Left colon (tissue), 2 donors: ENCODE data around the gene TRAPPC2. TPM values are rescaled to one million over a fixed set of nuclear protein-coding genes. Genes with fewer than 3 reads are reported as not detected.
A peak's percentile ranks its signal among the peaks of the same experiment; 100 is the strongest.

ENCODE experiments used
- ATAC-seq: fragments of 200-7000 bp; cut with Tn5 transposase; one replicate; pipeline ENCODE4 v1.9.1; 2020; ENCODE audit warnings: mild to moderate bottlenecking, moderate library complexity
- DNase-seq, 2 donors: peaks; one replicate each; pipeline ENCODE4 v3.0.0-alpha.2; 2020
- intact Hi-C, 2 donors: fragments of 100-400 bp; cut with DNase I in 1 of 2; cut with micrococcal nuclease in 1 of 2; formaldehyde crosslinking; loops; one replicate each; pipeline versions ENCODE4 v1.11.2 to v1.14.0; 2022; cut with DNase I, micrococcal nuclease
- total RNA-seq, 2 donors: library from RNA; stranded (reverse); fragmentation: NEBNext Ultra II Directional; extraction: Animal tissue kit (Norgen Biotek cat#: 25700); gene quantifications; one replicate each; pipeline ENCODE4 v1.2.1, GENCODE V29; 2021
- donor health status: DM: no; HTN: no; CAD: no.
- donor health status: DM: yes; HTN: yes; CAD: no.

TRAPPC2 gene
- total RNA-seq, 2 donors from 2014 or later: 21.7 TPM

- intact Hi-C loops: no loop called here
- DNase-seq (no peak), ATAC-seq (peak; percentile 54)
These were observed 23.3 kb downstream of the TRAPPC2 start for GRCh38 chrX:13711141-13711540.

- DNase-seq (no peak), ATAC-seq (no peak)
- intact Hi-C loops: no loop called here
These were observed 30.8 kb downstream of the TRAPPC2 start for GRCh38 chrX:13703589-13703988.

GRCh38 chrX:13703135-13703534 is 31.3 kb downstream of the TRAPPC2 start:
- intact Hi-C loops: no loop called here
- no peak for DNase-seq
- no peak for ATAC-seq

GRCh38 chrX:13702111-13702789 is 32.2 kb downstream of the TRAPPC2 start:
- ATAC-seq: no peak
- intact Hi-C loops: no loop called here

GRCh38 chrX:13700380-13700779 is 34.0 kb downstream of the TRAPPC2 start:
- ATAC-seq (no peak), DNase-seq (no peak)
- intact Hi-C loops: no loop called here

More at GRCh38 chrX:13702111-13702789, 32.2 kb downstream of the TRAPPC2 start:
- no peak for DNase-seq

GRCh38 chrX:13699183-13699826 is 35.1 kb downstream of the TRAPPC2 start:
- DNase-seq (peak; percentile 43 to 54), ATAC-seq (peak; percentile 91)
- intact Hi-C loops: no loop called here

GRCh38 chrX:13698432-13698831 is 36.0 kb downstream of the TRAPPC2 start:
- DNase-seq (no peak), ATAC-seq (peak; percentile 55)
- intact Hi-C loops: no loop called here

- intact Hi-C loops: no loop called here
- no peak for DNase-seq
- no peak for ATAC-seq
These were observed 36.4 kb downstream of the TRAPPC2 start for GRCh38 chrX:13697976-13698375.

- DNase-seq: no peak
- intact Hi-C loops: no loop called here
- no peak for ATAC-seq
These were observed 37.0 kb downstream of the TRAPPC2 start for GRCh38 chrX:13697455-13697854.

- intact Hi-C loops: no loop called here
- no peak for DNase-seq
- peak; percentile 34 for ATAC-seq
These were observed 38.8 kb downstream of the TRAPPC2 start for GRCh38 chrX:13695601-13696115.

- no peak for ATAC-seq
- intact Hi-C loops: no loop called here
- DNase-seq: no peak
These were observed 39.4 kb downstream of the TRAPPC2 start for GRCh38 chrX:13694983-13695382.

GRCh38 chrX:13694359-13694758 is 40.1 kb downstream of the TRAPPC2 start:
- DNase-seq (no peak), ATAC-seq (no peak)
- intact Hi-C loops: no loop called here

GRCh38 chrX:13693341-13693961 is 41.0 kb downstream of the TRAPPC2 start:
- DNase-seq (no peak), ATAC-seq (no peak)
- intact Hi-C loops: no loop called here

GRCh38 chrX:13692771-13693231 is 41.6 kb downstream of the TRAPPC2 start:
- ATAC-seq (no peak), DNase-seq (no peak)
- intact Hi-C loops: no loop called here

- DNase-seq: no peak
- no peak for ATAC-seq
- intact Hi-C loops: no loop called here
These were observed 42.5 kb downstream of the TRAPPC2 start for GRCh38 chrX:13691841-13692371.

- no peak for ATAC-seq
- intact Hi-C loops: no loop called here
These were observed 43.6 kb downstream of the TRAPPC2 start for GRCh38 chrX:13690836-13691235.

GRCh38 chrX:13689741-13690211 is 44.6 kb downstream of the TRAPPC2 start:
- no peak for ATAC-seq
- intact Hi-C loops: no loop called here
- no peak for DNase-seq

More at GRCh38 chrX:13690836-13691235, 43.6 kb downstream of the TRAPPC2 start:
- no peak for DNase-seq

- peak; percentile 95 for ATAC-seq
- intact Hi-C loops: no loop called here
- peak; percentile 81 to 91 for DNase-seq
These were observed 45.3 kb downstream of the TRAPPC2 start, which contains the start of gene RAB9A for GRCh38 chrX:13688958-13689740. TSS of gene RAB9A (plus strand) at chrX:13689128. CDS start at chrX:13708747, 19,619 bp downstream.
